ENCODE results near the gene PIGBOS1. TPM values are rescaled to one million over a fixed set of nuclear protein-coding genes. Genes with fewer than 3 reads are reported as not detected.

The PIGBOS1 gene
- total RNA-seq, 2 donors from 2014 or later: 11.4 to 14.8 TPM

- Histone ChIP-seq H3K4me1 (no peaks in the 10 kb centered on the region), H3K27me3 (no peaks in the 10 kb centered on the region), H3K9me3 (no peaks in the 10 kb centered on the region), H3K27ac (no peak overlapping the region), H3K36me3 (peaks cover 23% of the 10 kb centered on the region), H3K4me3 (no peak overlapping the region)
- TF ChIP-seq, protein P1, sequence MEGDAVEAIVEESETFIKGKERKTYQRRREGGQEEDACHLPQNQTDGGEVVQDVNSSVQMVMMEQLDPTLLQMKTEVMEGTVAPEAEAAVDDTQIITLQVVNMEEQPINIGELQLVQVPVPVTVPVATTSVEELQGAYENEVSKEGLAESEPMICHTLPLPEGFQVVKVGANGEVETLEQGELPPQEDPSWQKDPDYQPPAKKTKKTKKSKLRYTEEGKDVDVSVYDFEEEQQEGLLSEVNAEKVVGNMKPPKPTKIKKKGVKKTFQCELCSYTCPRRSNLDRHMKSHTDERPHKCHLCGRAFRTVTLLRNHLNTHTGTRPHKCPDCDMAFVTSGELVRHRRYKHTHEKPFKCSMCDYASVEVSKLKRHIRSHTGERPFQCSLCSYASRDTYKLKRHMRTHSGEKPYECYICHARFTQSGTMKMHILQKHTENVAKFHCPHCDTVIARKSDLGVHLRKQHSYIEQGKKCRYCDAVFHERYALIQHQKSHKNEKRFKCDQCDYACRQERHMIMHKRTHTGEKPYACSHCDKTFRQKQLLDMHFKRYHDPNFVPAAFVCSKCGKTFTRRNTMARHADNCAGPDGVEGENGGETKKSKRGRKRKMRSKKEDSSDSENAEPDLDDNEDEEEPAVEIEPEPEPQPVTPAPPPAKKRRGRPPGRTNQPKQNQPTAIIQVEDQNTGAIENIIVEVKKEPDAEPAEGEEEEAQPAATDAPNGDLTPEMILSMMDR (IDR thresholded peaks at IDR 0.05): no peak
- DNase-seq (ENCODE audit: low spot score): no peak
These were observed 39.5 kb upstream of the PIGBOS1 start for GRCh38 chr15:55358471-55358870.

- TF ChIP-seq, protein P1 (IDR thresholded peaks at IDR 0.05): no peak
- H3K27me3 ChIP-seq: no peaks in the 10 kb centered on the region
- DNase-seq (ENCODE audit: low spot score): no peak
- no peak overlapping the region for H3K27ac ChIP-seq
- H3K36me3 ChIP-seq: peaks cover 21% of the 10 kb centered on the region
- H3K4me3 ChIP-seq: no peak overlapping the region
- no peaks in the 10 kb centered on the region for H3K9me3 ChIP-seq
- H3K4me1 ChIP-seq: no peaks in the 10 kb centered on the region
These were observed 38.9 kb upstream of the PIGBOS1 start for GRCh38 chr15:55357774-55358173.

DNA sequence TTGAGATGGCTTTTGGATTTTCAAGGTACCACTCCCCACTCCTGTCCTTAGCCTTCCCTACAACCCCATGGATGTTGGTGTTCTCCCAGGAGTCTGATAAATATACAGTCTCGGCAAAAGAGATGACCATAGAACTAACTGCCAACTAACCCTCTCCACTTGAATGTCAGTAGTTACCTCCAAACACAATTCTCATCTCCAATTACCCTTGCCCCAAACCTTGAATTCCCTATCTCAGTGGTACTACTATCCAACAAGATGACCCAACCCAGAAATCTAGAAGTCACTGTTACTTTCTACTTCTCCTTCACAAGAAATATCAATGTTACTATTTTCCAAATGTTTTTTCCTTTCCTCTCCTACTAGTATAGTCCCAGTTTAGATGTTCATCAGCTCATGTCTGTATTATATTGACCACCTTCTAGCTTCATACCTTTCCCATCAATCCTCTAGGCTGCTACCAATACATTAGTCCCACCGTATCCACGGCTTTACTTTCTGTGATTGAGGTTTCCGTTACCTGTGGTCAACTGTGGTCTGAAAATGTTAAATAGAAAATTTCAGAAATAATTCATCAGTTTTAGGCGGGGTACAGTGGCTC lies 38.2 kb upstream of the PIGBOS1 start:
- H3K27me3 ChIP-seq: no peaks in the 10 kb centered on the region
- H3K36me3 ChIP-seq: peaks cover 14% of the 10 kb centered on the region

GRCh38 chr15:55353025-55353424 lies 34.1 kb upstream of the PIGBOS1 start:
- Histone ChIP-seq H3K36me3 (no peaks in the 10 kb centered on the region), H3K4me3 (no peak overlapping the region)
- no peak for DNase-seq (ENCODE audit: low spot score)

More for the DNA sequence above, 38.2 kb upstream of the PIGBOS1 start:
- Histone ChIP-seq H3K9me3 (no peaks in the 10 kb centered on the region), H3K27ac (no peak overlapping the region), H3K4me1 (no peaks in the 10 kb centered on the region), H3K4me3 (no peak overlapping the region)
- TF ChIP-seq, protein P1 (IDR thresholded peaks at IDR 0.05): no peak
- no peak for DNase-seq (ENCODE audit: low spot score)

GRCh38 chr15:55349282-55349681 lies 30.4 kb upstream of the PIGBOS1 start:
- Histone ChIP-seq H3K27ac (no peak overlapping the region), H3K4me3 (no peak overlapping the region), H3K9me3 (no peaks in the 10 kb centered on the region), H3K36me3 (no peaks in the 10 kb centered on the region), H3K4me1 (no peaks in the 10 kb centered on the region), H3K27me3 (no peaks in the 10 kb centered on the region)
- DNase-seq (ENCODE audit: low spot score): no peak
- TF ChIP-seq, protein P1 (IDR thresholded peaks at IDR 0.05): no peak

More at GRCh38 chr15:55353025-55353424, 34.1 kb upstream of the PIGBOS1 start:
- Histone ChIP-seq H3K27ac (no peak overlapping the region), H3K9me3 (no peaks in the 10 kb centered on the region), H3K4me1 (no peaks in the 10 kb centered on the region), H3K27me3 (no peaks in the 10 kb centered on the region)
- TF ChIP-seq, protein P1 (IDR thresholded peaks at IDR 0.05): no peak

DNA sequence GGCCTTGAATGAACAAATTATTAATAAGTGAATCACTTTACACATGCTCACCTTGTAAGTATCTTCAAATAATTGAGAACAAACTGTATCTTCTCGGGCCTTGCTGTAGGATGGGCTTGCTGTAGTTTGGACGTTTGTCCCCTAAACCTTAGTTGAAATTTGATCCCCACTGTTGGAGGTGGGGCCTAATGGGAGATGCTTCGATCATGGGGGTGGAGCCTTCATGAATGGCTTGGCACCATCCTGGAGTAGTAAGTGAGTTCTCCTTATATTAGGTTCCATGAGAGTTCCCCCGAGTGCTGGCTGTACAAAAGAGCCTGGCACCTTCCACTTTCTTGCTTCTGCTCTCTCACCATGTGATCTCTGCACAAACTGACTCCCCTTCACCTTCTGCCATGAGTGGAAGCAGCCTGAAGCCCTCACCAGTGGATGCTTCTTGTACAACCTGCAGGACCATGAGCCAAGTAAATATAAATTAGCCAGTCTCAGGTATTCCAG lies 29.4 kb upstream of the PIGBOS1 start:
- no peaks in the 10 kb centered on the region for H3K4me1 ChIP-seq
- no peak overlapping the region for H3K27ac ChIP-seq
- H3K36me3 ChIP-seq: no peaks in the 10 kb centered on the region
- TF ChIP-seq, protein P1 (IDR thresholded peaks at IDR 0.05): no peak
- no peak for DNase-seq (ENCODE audit: low spot score)
- H3K9me3 ChIP-seq: no peaks in the 10 kb centered on the region
- no peak overlapping the region for H3K4me3 ChIP-seq
- H3K27me3 ChIP-seq: no peaks in the 10 kb centered on the region
